Right lobe of liver (tissue), 6 donors: Measurements from ENCODE around the gene ZMAT3. TPM values are rescaled to one million over a fixed set of nuclear protein-coding genes. Genes with fewer than 3 reads are reported as not detected.

Experiments
- ATAC-seq, 4 donors: fragments of 200-7000 bp; cut with Tn5 transposase; one replicate each; pipeline ENCODE4 v1.9.1; 2020; ENCODE audit warnings: mild to moderate bottlenecking in 4 of 4, moderate library complexity in 4 of 4
- DNase-seq, 3 donors: peaks; one replicate each; pipeline ENCODE4 v3.0.0-alpha.2; 2020
- H3K27ac ChIP-seq, 3 donors: fragments of 200-600 bp; one replicate each; pipeline ENCODE4 v1.8.0; 2022
- H3K27me3 ChIP-seq, 2 donors: fragments of 200-600 bp; one replicate each; pipeline ENCODE4 v1.8.0; 2022
- H3K36me3 ChIP-seq, 4 donors: fragments of 200-600 bp; sonication (generic) in 1 of 4; one replicate each; pipeline versions ENCODE4 v1.5.1 to v1.8.0; 2017 to 2022; ENCODE audit warnings: control low read depth in 1 of 4
- H3K4me1 ChIP-seq, 4 donors: fragments of 200-600 bp; sonication (generic) in 1 of 4; one replicate each; pipeline versions ENCODE4 v1.5.1 to v1.8.0; 2017 to 2022; ENCODE audit warnings: control low read depth in 1 of 4
- H3K4me3 ChIP-seq, 3 donors: fragments of 200-600 bp; one replicate each; pipeline ENCODE4 v1.8.0; 2022
- H3K9me3 ChIP-seq, 4 donors: fragments of 200-600 bp; sonication (generic) in 1 of 4; one replicate each; pipeline versions ENCODE4 v1.5.1 to v1.8.0; 2017 to 2022; ENCODE audit warnings: control low read depth in 1 of 4
- CTCF ChIP-seq, 4 donors: fragments of 200-600 bp in 3 of 4; fragments of 450-650 bp in 1 of 4; IDR thresholded peaks; one replicate each; pipeline versions ENCODE4 v1.5.1 to v1.8.0; 2016 to 2022; ENCODE audit warnings: antibody characterized with exemption in 4 of 4, mild to moderate bottlenecking in 2 of 4
- POLR2A ChIP-seq: fragments of 450-650 bp; IDR thresholded peaks from one replicate; pipeline ENCODE4 v1.6.1; 2017; ENCODE audit warnings: antibody characterized with exemption, mild to moderate bottlenecking
- WGBS: methylation state at CpG from one replicate; pipeline ENCODE4 v1.1.6; 2018; ENCODE audit warnings: low coverage, low lambda C conversion rate; ENCODE audit not compliant: insufficient coverage; ENCODE audit errors: missing lambda C conversion rate; 5-methylcytosine and 5-hydroxymethylcytosine counted together
- intact Hi-C, 2 donors: fragments of 100-400 bp; cut with DNase I; formaldehyde crosslinking; loops; one replicate each; pipeline versions ENCODE4 v1.11.2 to v1.14.1; 2022
- total RNA-seq, 6 experiments: library from RNA; depleted of rRNA in 2 of 6; stranded (reverse); fragments of >200 nt in 2 of 6; fragmentation: NEBNext Ultra II Directional in 3 of 6; extraction: Animal tissue kit (Norgen Biotek cat#: 25700) in 3 of 6; gene quantifications; one replicate each; pipeline versions ENCODE4 v1.1.0 to v1.2.4, GENCODE V29; 2016 to 2023
- donor health status: DM: no; HTN: yes; CAD: no.
- donor health status: DM: no; HTN: no; CAD: no.
- donor health status: DM: no; HTN: no; CAD: no.
- donor health status: DM: no; HTN: yes; CAD: no.
- donor health status: DM: no; HTN: yes; CAD: no.

The ZMAT3 gene
- total RNA-seq, 6 experiments from 2014 or later = 5.5 to 19.6 (median 10.8) TPM

GRCh38 chr3:179021119-179021903 lies 50.3 kb downstream of the ZMAT3 start:
- Histone ChIP-seq H3K4me3 (no peak overlapping the region), H3K27ac (no peak overlapping the region), H3K9me3 (no peaks in the 10 kb centered on the region), H3K4me1 (no peaks in the 10 kb centered on the region), H3K36me3 (peaks cover 0 to 3% (median 0%) of the 10 kb centered on the region in 4 donors), H3K27me3 (no peaks in the 10 kb centered on the region)
- no peak for ATAC-seq
- 68% methylated on average over 4 of the region's 4 CpGs for WGBS
- TF ChIP-seq CTCF (IDR thresholded peaks at IDR 0.05) (no peak), POLR2A (no peak)
- DNase-seq = no peak
- intact Hi-C loops = no loop called here

- no peak overlapping the region for H3K27ac ChIP-seq
- TF ChIP-seq CTCF (IDR thresholded peaks at IDR 0.05) = no peak
- TF ChIP-seq POLR2A = no peak
Measured at GRCh38 chr3:179020112-179020511, 51.5 kb downstream of the ZMAT3 start.

GRCh38 chr3:179018808-179019207 lies 52.8 kb downstream of the ZMAT3 start:
- Histone ChIP-seq H3K4me1 (no peaks in the 10 kb centered on the region), H3K27me3 (no peaks in the 10 kb centered on the region), H3K36me3 (no peaks in the 10 kb centered on the region), H3K9me3 (no peaks in the 10 kb centered on the region), H3K4me3 (no peak overlapping the region), H3K27ac (no peak overlapping the region)
- intact Hi-C loops = loop anchor here in 1 of 2 donors (10.0 kb wide), 1 partner anchor 296 kb away; no protein-coding TSS in a partner anchor
- TF ChIP-seq CTCF (IDR thresholded peaks at IDR 0.05) (no peak), POLR2A (no peak)
- WGBS = 89% methylated on average over 1 of the region's 1 CpG
- DNase-seq (no peak), ATAC-seq (no peak)

More at GRCh38 chr3:179020112-179020511, 51.5 kb downstream of the ZMAT3 start:
- DNase-seq (no peak), ATAC-seq (peak; percentile 65 to 78 (median 76))
- intact Hi-C loops = no loop called here
- H3K36me3 ChIP-seq = peaks cover 0 to 3% (median 0%) of the 10 kb centered on the region in 4 donors
- H3K4me3 ChIP-seq = no peak overlapping the region
- 23% methylated on average over 4 of the region's 4 CpGs for WGBS
- H3K4me1 ChIP-seq = no peaks in the 10 kb centered on the region
- no peaks in the 10 kb centered on the region for H3K27me3 ChIP-seq
- H3K9me3 ChIP-seq = no peaks in the 10 kb centered on the region

GRCh38 chr3:179016979-179017670 lies 54.5 kb downstream of the ZMAT3 start:
- TF ChIP-seq CTCF (IDR thresholded peaks at IDR 0.05) (no peak), POLR2A (no peak)
- Histone ChIP-seq H3K4me3 (no peak overlapping the region), H3K27ac (no peak overlapping the region), H3K36me3 (no peaks in the 10 kb centered on the region), H3K9me3 (no peaks in the 10 kb centered on the region), H3K4me1 (no peaks in the 10 kb centered on the region), H3K27me3 (no peaks in the 10 kb centered on the region)
- DNase-seq (no peak), ATAC-seq (peak in 1 of 4 donors; percentile 20)
- intact Hi-C loops = loop anchor here in 1 of 2 donors (10.0 kb wide), 1 partner anchor 298 kb away; no protein-coding TSS in a partner anchor
- WGBS = 63% methylated on average over 9 of the region's 9 CpGs
